ENCODE data around the gene DIO1. TPM values are rescaled to one million over a fixed set of nuclear protein-coding genes. Genes with fewer than 3 reads are reported as not detected.

The DIO1 gene
- total and polyA plus RNA-seq, 2 donors (not counting 1 experiment from before 2014, with no cell fraction given), result not detected

- ATAC-seq (ENCODE audit: low read depth), result no peak
- no peak overlapping the region for H3K4me2 ChIP-seq (replicated peaks; ENCODE audit: low read depth, low read length, poor library complexity, severe bottlenecking)
- no peaks in the 10 kb centered on the region for H3K9me3 Mint-ChIP-seq (ENCODE audit: insufficient read depth)
Measured at GRCh38 chr1:53919675-53920066, 25.7 kb downstream of the DIO1 start.

DNA sequence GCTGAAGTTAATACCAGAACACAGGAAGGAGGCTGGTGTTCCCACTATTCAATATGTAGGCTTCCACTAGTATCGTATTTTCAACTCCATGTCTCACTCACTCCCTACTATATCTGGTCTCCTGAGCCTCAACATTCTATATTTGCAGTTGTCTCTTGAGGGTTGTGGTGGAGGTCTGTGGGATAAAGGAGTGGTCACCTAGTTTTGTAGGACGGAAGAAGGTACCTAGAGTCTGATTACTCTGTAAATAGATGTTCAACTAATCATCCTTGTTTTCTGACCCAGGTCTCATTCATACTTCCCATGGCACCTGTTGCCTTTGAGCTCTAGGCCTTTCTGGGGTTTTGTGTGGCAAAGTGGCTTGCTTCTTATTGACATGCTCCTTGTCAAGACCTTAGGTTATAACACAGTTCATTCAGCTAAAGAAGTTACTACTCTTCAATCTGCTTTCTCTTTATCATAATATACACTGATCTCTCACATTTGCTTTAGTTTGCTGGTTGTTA lies 33.4 kb downstream of the DIO1 start:
- Histone ChIP-seq H3K27ac (ENCODE audit: low read length in 2 of 2) (no peak overlapping the region), H3K9ac (ENCODE audit: low read length) (no peak overlapping the region), H3K36me3 (replicated peaks in 1 of 2; ENCODE audit: control extremely low read depth in 1 of 2, control insufficient read depth in 1 of 2, extremely low read depth in 1 of 2, insufficient read depth in 2 of 2, low read length in 1 of 2) (peaks cover 10 to 36% of the 10 kb centered on the region in 2 experiments), H3K79me2 (ENCODE audit: control insufficient read depth, insufficient read depth, low read length) (no peaks in the 10 kb centered on the region), H3K4me2 (replicated peaks; ENCODE audit: low read depth, low read length, poor library complexity, severe bottlenecking) (no peak overlapping the region), H4K20me1 (ENCODE audit: control insufficient read depth, insufficient read depth, low read length, poor library complexity, severe bottlenecking) (no peaks in the 10 kb centered on the region), H3K4me3 (ENCODE audit: control extremely low read depth in 1 of 5, extremely low read depth in 1 of 5, insufficient read depth in 1 of 5, low read depth in 2 of 5, low read length in 4 of 5) (no peak overlapping the region), H3K27me3 (replicated peaks in 1 of 4; ENCODE audit: control extremely low read depth in 1 of 4, control insufficient read depth in 3 of 4, insufficient read depth in 4 of 4, low read length in 3 of 4) (no peaks in the 10 kb centered on the region), H3K4me1 (ENCODE audit: control insufficient read depth in 2 of 2, insufficient read depth in 2 of 2, low read length in 2 of 2) (no peaks in the 10 kb centered on the region), H2AFZ (ENCODE audit: insufficient read depth, low read depth, low read length, poor library complexity, severe bottlenecking) (no peak overlapping the region), H3K9me3 (ENCODE audit: control extremely low read depth in 1 of 3, control insufficient read depth in 2 of 3, insufficient read depth in 1 of 3, low read length in 2 of 3) (peaks cover 0 to 7% (median 0%) of the 10 kb centered on the region in 3 donors)
- H3K4me3 Mint-ChIP-seq, result no peak overlapping the region
- H3K27ac Mint-ChIP-seq, result no peak overlapping the region
- intact Hi-C loops (cut with micrococcal nuclease), result no loop called here
- WGBS (ENCODE audit: insufficient coverage), result no CpG with 5 or more reads among the region's 2 CpGs
- no peaks in the 10 kb centered on the region for H3K4me1 Mint-ChIP-seq
- no peaks in the 10 kb centered on the region for H3K9me3 Mint-ChIP-seq (ENCODE audit: insufficient read depth)
- POLR2A ChIA-PET, result interaction anchor here (0.5 kb wide), 1 partner anchor 95 kb away, joined by 5 read pairs; no protein-coding TSS in a partner anchor
- CTCF ChIA-PET, result interaction anchor here (1.0 to 1.1 kb wide), 2 partner anchors 66 to 67 kb away, joined by 3 to 6 read pairs; no protein-coding TSS in a partner anchor
- H3K27me3 Mint-ChIP-seq, result no peaks in the 10 kb centered on the region
- DNase-seq (no peak), ATAC-seq (ENCODE audit: low read depth) (no peak)
- TF ChIP-seq EZH2 (IDR thresholded peaks at IDR 0.05; ENCODE audit: borderline replicate concordance, insufficient read depth, low read depth, low read length, poor library complexity, severe bottlenecking), result no peak
- TF ChIP-seq, protein P1, sequence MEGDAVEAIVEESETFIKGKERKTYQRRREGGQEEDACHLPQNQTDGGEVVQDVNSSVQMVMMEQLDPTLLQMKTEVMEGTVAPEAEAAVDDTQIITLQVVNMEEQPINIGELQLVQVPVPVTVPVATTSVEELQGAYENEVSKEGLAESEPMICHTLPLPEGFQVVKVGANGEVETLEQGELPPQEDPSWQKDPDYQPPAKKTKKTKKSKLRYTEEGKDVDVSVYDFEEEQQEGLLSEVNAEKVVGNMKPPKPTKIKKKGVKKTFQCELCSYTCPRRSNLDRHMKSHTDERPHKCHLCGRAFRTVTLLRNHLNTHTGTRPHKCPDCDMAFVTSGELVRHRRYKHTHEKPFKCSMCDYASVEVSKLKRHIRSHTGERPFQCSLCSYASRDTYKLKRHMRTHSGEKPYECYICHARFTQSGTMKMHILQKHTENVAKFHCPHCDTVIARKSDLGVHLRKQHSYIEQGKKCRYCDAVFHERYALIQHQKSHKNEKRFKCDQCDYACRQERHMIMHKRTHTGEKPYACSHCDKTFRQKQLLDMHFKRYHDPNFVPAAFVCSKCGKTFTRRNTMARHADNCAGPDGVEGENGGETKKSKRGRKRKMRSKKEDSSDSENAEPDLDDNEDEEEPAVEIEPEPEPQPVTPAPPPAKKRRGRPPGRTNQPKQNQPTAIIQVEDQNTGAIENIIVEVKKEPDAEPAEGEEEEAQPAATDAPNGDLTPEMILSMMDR (IDR thresholded peaks at IDR 0.05), result no peak

More at GRCh38 chr1:53919675-53920066, 25.7 kb downstream of the DIO1 start:
- peaks cover 0 to 18% of the 10 kb centered on the region in 2 experiments for H3K36me3 ChIP-seq (replicated peaks in 1 of 2; ENCODE audit: control extremely low read depth in 1 of 2, control insufficient read depth in 1 of 2, extremely low read depth in 1 of 2, insufficient read depth in 2 of 2, low read length in 1 of 2)
- Mint-ChIP-seq H3K4me1 (no peaks in the 10 kb centered on the region), H3K4me3 (no peak overlapping the region), H3K27ac (no peak overlapping the region), H3K27me3 (no peaks in the 10 kb centered on the region)
- WGBS (ENCODE audit: insufficient coverage), result 100% methylated on average over 1 of the region's 3 CpGs
- intact Hi-C loops (cut with micrococcal nuclease), result no loop called here
- TF ChIP-seq, protein P1 (IDR thresholded peaks at IDR 0.05), result no peak
- TF ChIP-seq EZH2 (IDR thresholded peaks at IDR 0.05; ENCODE audit: borderline replicate concordance, insufficient read depth, low read depth, low read length, poor library complexity, severe bottlenecking), result no peak
- H3K9ac ChIP-seq (ENCODE audit: low read length), result no peak overlapping the region
- H3K9me3 ChIP-seq (ENCODE audit: control extremely low read depth in 1 of 3, control insufficient read depth in 2 of 3, insufficient read depth in 1 of 3, low read length in 2 of 3), result no peaks in the 10 kb centered on the region
- POLR2A ChIA-PET, result no interaction called here
- no peak overlapping the region for H3K27ac ChIP-seq (ENCODE audit: low read length in 2 of 2)
- DNase-seq, result no peak
- H3K27me3 ChIP-seq (replicated peaks in 1 of 4; ENCODE audit: control extremely low read depth in 1 of 4, control insufficient read depth in 3 of 4, insufficient read depth in 4 of 4, low read length in 3 of 4), result no peaks in the 10 kb centered on the region
- H3K79me2 ChIP-seq (ENCODE audit: control insufficient read depth, insufficient read depth, low read length), result no peaks in the 10 kb centered on the region
- H2AFZ ChIP-seq (ENCODE audit: insufficient read depth, low read depth, low read length, poor library complexity, severe bottlenecking), result no peak overlapping the region
- no peak overlapping the region for H3K4me3 ChIP-seq (ENCODE audit: control extremely low read depth in 1 of 5, extremely low read depth in 1 of 5, insufficient read depth in 1 of 5, low read depth in 2 of 5, low read length in 4 of 5)
- CTCF ChIA-PET, result interaction anchor here (0.6 kb wide), 1 partner anchor 40 kb away, joined by 3 read pairs; no protein-coding TSS in a partner anchor
- no peaks in the 10 kb centered on the region for H3K4me1 ChIP-seq (ENCODE audit: control insufficient read depth in 2 of 2, insufficient read depth in 2 of 2, low read length in 2 of 2)
- H4K20me1 ChIP-seq (ENCODE audit: control insufficient read depth, insufficient read depth, low read length, poor library complexity, severe bottlenecking), result no peaks in the 10 kb centered on the region
